Ammon's horn (tissue), 1 donor: ENCODE data around the gene MAB21L4.

Experiments used
- DNase-seq: peaks from one replicate; pipeline ENCODE4 v3.0.0-alpha.2; 2016; ENCODE audit warnings: low spot score

Gene MAB21L4

DNA sequence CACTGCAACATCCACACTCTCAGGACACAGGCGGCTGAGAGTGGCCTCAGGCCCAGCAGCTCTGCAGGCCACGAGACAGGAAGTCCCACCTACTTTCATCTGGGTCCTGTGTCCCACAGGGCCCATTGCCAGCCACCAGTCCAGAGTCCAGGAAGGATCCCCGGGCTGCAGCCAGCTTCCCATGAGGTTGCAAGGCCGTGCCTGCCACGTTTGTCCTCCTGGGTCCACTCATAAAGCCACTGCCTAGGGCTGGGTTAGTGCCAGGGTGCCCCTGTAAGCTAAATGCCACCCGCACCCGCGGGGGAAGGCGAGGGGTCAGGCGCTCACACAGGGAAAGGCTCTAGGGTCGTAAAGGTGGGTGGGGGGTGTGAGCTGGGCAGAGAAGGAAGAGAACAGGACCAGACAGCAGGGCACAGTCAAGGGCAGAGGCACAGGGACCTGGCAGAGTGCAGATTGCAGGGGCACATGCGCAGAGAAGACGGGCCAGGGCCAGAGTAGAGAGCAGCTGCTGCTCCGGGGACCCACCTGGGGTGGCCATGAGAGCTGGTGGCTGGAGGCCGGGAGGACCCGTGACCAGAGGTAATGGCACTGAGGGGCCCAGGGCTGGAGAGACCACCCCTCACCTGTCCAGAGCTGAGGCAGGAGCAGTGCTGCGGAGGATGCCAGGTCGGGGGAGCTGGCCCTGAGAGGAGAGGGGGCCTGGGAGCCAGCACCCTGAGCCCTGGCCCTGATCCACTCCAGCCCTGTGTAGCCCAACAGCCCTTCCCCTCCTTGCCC, 19.3 kb downstream of the MAB21L4 start:
- DNase-seq = no peak

- no peak for DNase-seq
Measured at GRCh38 chr2:240876035-240876474, 19.9 kb downstream of the MAB21L4 start.

DNA sequence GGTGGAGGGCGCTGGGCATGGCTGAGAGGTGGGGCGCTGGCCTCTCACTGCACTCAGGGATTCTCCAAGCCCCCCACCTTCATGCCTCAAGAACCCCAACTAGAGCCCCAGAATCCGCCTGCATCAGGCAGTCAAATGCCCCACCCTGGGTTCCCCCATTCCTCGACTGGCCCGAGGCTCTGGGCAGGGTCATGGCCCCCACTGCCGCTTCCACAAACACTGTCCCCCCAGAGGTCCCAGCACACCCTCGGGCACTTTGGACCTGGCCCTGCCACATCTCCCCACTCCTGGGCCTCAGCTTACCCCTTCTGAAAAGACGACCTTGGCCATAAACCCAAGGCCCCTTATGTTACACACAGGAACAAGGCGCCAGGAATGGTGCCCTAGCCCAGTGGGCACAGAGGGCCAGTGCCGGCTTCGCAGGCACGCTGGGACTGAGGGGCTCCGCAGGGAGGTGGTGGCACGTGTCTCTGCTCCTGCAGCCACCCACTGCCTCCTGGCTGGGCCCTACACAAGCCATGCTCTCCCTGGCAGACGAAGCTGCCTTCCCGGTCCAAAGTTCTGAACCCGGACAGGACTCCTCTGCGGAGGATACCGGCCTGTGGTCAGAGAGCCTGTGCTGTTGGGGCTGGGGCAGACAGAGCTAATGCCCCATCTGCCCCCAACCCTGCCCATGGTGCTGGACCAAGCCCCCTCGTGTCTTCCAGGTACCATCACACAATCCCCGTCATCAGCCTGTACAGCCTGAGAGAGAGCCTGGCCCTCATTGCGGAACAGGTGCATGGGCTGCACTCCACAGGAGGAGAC, 20.5 kb downstream of the MAB21L4 start:
- no peak for DNase-seq

- DNase-seq = no peak
Measured at GRCh38 chr2:240874715-240875227, 21.2 kb downstream of the MAB21L4 start.

DNA sequence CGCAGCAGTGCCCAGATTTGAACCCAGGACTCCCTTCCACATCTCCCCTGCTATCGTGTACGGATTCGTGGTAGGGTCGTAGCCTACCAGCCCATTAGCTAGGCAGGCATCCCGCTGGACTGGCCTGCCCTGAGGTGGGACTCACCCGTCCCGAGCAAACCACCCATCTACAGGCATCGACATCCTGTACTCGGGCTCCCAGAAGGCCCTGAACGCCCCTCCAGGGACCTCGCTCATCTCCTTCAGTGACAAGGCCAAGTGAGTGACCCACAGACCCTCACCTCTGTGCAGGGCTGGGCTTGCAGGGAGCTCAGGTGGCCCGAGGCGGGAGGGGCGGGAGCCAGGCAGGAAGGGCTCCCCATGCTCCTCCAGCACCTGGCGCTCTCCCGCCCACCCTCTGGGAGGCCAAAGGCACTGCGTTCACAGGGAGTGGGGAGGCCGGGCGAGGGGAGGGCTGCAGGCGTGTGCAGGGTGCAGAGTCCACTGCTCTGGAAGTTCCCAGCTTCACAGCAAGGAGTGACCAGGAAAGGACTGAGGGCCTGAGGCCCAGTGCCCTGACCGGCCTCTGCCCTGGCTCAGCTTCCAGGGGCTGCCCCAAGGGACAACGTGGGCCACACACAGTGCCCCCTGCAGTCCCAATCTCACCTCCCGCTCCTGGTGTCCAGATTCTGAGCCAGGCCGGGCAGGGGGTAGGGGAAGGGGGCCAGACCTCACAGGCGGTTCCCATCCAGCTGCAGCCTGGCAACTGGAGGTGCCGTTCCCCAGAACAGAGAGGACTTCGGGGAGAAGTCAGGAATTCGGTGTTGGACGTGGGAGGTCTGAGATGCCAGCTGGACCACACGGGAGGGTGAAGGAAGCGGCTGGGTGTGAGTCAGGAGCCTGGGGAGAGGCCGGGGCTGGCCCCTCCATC, 21.9 kb downstream of the MAB21L4 start:
- no peak for DNase-seq

DNA sequence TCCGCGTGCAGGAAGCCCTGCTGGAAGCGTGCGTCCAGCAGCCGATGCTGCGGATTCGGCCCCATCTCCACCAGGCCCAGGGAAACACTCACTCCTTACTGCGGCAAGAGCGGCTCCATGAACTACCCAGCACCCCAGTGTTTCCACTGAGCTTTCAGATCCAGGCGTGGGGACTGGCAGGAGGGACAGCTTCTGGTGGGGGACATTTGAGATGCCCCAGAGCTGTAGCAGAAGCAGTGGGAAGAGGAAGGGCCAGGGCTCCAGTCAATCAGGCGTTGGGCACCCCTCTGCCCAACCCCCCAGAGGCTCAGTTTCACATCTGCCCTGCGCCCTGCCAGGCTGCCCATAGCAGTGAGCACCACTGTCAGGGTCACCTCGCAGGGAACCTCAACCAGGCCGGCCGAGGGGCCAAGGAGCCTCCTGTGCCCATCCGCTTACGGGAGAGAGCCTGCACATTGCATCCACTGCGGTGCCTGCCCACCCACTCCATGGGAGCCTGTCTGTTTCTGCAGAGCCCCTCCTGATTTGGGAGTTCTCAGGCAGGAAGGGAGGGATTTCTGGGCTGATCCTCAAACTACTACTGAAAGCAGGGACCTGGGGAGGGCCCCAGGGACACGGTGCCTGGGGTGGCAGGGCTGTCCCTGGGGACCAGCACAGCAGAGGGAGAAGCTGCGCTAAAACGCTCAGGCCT, 22.7 kb downstream of the MAB21L4 start:
- no peak for DNase-seq

GRCh38 chr2:240872317-240873097, 23.4 kb downstream of the MAB21L4 start:
- DNase-seq = no peak

GRCh38 chr2:240871071-240871958, 24.6 kb downstream of the MAB21L4 start:
- no peak for DNase-seq

DNA sequence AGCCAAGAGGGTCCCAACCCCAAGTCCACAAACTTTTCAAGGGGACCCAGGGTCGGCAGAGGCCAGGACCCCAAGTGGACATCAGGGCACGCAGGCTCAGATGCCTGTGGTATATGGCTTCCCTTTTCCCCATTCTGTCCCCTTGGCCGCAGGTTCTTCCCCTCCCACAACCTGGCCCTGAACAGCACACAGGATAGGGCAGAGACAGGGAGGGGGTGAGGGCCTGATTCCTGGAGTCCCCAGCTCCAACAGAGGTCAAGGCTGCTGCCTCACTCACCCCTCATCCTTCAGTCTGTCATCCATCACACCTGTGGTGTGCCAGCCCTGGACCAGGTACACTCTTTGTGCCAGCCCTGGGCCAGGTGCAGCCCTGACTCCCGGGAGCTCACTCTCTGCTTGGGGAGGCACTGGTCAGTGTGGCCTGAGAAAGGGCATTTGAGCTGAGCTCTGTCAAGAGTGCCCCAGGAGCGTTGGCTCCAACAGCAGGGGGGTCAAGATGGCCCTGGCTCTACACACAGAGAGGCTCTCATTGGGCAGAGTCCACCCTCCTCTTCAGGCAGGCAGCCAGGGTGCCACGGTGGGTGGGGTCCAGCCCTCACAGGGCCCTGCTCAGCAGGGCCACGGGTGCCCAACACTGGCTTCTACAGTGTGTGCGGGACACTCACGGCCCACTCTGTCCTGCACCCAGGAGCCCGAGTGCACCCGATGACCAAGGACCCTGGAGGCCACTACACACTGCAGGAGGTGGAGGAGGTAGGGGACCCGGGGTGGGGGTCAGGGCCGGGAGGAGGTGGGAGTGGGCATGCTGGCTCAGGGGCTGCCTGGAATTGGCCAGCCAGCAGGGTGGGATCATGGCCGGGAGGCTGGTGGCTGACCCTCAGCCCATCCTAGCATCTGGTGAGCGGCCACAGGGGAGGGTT, 25.7 kb downstream of the MAB21L4 start:
- no peak for DNase-seq

DNA sequence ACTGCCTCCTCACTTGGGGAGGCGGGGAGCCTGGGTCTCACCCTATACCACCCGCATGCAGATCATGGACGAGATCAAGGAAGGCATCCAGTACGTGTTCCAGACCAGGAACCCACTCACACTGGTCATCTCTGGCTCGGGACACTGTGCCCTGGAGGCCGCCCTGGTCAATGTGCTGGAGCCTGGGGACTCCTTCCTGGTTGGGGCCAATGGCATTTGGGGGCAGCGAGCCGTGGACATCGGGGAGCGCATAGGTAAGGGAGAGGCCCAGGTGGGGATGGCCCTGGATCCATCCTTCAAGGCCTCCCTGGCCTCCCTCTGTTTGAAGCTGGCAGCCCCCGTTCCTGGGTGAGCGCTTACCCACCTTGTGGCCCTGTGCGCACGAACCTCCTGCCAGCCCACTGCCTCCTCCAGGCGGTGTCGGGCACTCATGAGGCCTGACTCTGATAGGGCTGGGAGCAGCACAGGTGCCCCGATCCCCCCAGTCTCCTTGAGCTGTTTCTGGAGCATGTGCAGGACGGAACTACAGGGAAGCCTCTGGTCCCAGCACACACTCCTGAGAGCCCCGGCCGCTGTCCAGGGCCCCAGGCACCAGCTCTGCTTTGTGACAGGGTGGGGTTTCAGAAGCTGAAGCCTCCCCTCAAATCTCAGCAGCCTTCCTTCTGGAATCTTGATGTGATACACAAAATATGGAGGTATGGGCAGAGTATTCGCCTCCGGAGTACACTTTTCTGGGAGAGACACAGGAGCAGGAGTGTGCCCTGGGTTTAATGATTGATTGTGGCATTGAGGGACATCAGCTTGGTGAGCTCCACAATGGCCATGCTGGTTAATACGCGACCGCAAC, 26.6 kb downstream of the MAB21L4 start:
- DNase-seq = no peak

DNA sequence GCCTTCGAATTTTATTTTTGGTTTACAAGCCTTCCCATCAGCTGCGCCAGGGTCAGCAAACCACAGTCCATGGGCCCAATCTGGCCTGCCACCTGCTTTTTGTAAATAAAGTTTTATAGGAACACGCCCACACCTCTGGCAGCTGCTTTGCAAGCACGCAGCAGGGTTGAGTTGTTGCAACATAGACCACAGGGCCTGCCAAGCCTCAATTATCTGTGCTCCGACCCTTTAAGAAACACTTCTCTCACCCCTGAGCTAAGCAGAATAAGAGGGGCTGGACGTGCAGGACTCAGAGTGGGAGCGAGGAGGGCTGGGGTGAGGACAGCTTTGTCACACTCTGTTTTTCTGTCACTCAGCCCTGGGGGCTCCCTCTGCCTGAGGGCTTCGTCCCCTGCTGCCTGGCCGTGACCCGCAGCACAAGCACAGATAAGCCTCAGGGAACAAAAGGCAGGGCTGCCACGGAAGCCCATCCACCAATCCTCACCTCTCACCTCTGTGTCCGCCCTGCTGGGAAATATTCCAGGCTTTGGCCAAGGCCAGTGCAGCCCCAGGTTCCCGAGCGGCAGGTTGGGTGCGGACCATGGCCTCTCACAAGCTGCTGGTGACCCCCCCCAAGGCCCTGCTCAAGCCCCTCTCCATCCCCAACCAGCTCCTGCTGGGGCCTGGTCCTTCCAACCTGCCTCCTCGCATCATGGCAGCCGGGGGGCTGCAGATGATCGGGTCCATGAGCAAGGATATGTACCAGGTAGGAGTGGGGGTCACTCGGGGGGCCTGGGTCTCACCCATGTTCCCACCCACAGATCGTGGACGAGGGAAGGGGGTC, 27.5 kb downstream of the MAB21L4 start, which contains the start of gene AGXT:
Gene AGXT (plus strand): TSS at position 539 of the 823 bp plus-strand sequence. CDS start 42 bp downstream, at position 581.
- no peak for DNase-seq

DNA sequence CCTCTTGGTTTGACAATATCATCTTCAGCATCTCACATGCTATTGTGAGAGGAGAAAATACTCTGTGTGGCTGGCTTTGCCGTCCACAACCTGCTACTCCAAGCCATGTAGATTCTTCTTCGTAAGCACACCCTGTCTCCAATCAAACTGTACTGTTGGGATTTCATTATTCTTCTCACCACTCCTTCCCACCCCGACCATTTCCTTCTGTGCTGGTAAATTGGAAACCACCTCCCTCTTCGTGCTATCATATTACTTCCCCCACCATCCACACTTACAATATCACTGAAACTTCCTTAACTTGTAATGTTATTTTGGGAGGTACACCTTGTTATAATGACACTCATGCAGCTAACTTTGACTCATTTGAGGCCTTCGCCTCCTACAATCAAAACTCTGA, 30.6 kb downstream of the MAB21L4 start:
- no peak for DNase-seq

- DNase-seq = no peak
Measured at GRCh38 chr2:240864475-240864874, 31.5 kb downstream of the MAB21L4 start.

GRCh38 chr2:240861547-240861946, 34.4 kb downstream of the MAB21L4 start:
- no peak for DNase-seq

DNA sequence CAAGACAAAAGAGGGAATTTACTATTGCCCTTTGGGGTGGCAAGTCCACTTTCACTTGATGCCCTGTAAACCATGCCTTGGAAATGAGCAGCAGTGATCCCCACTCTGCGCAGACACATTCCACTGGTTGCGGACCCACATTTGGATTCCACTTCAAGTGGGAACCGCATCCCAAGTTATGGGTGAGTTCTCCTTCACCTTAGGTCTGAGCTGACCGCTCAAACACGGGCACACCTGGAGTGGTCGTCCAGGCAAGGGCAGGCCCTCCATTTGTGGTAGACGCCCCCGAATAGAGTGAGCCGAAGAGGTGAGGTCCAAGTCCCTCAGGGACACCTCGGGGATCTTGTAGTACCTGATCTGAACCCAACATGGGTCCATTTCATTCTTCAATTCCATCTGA, 37.1 kb downstream of the MAB21L4 start:
- DNase-seq = no peak

GRCh38 chr2:240858321-240858720, 37.6 kb downstream of the MAB21L4 start:
- no peak for DNase-seq
